HCT116 (cell line): ENCODE data around the gene IGIP. TPM values are rescaled to one million over a fixed set of nuclear protein-coding genes. Genes with fewer than 3 reads are reported as not detected.

Source experiments
- ATAC-seq: fragments of 200-7000 bp; cut with Tn5 transposase; 2 replicates; pipeline ENCODE4 v1.9.1; 2020; ENCODE audit warnings: mild to moderate bottlenecking, moderate library complexity
- BruUV-seq: library from RNA; stranded (reverse); fragments of 400-500 nt; replicated peaks from 2 replicates; lab custom pipeline; 2021; lab: Mats Ljungman, UMichigan
- CTCF ChIA-PET: fragments of 300-600 bp; sonication (Branson Sonifier 250); formaldehyde crosslinking; loops from one replicate; lab custom pipeline; 2021; ENCODE audit warnings: antibody characterized with exemption; lab: Charles Lee
- POLR2A ChIA-PET: fragments of 300-600, 350-600 bp; sonication (Branson Sonifier 250); formaldehyde crosslinking; loops from one replicate; lab custom pipeline; 2021; ENCODE audit warnings: antibody characterized with exemption; lab: Charles Lee
- RAD21 ChIA-PET, 2 experiments: fragments of 300-600 bp; sonication (Branson Sonifier 250); formaldehyde crosslinking; loops; one replicate each; lab custom pipeline; 2023; ENCODE audit warnings: low total read pairs in 2 of 2; ENCODE audit not compliant: uncharacterized antibody in 2 of 2, unreplicated experiment in 2 of 2, low non-redundant PET in 1 of 2; lab: Charles Lee
- DNase-seq: peaks from one replicate; pipeline ENCODE4 v3.0.0-alpha.2; 2010; ENCODE audit warnings: low read depth, low spot score
- H2AFZ ChIP-seq: fragments of 200-600 bp; shearing (Covaris generic), sonication (generic); 2 replicates; pipeline ENCODE4 v1.6.1; 2017; ENCODE audit warnings: low read depth, mixed run types, mixed read lengths, antibody characterized with exemption, low read length; ENCODE audit not compliant: poor library complexity, severe bottlenecking
- H3K27ac ChIP-seq: 2 replicates; pipeline ENCODE4 v1.5.1; 2012; ENCODE audit warnings: low read depth, low read length
- H3K27me3 ChIP-seq: fragments of 200-600 bp; sonication (generic); 2 replicates; pipeline ENCODE4 v1.6.1; 2016; ENCODE audit warnings: mixed run types, low read length, mixed read lengths; ENCODE audit not compliant: insufficient read depth
- H3K36me3 ChIP-seq, 2 experiments: fragments of 200-500 bp in 1 of 2; fragments of 200-600 bp in 1 of 2; sonication (Bioruptor generic) in 1 of 2; sonication (generic) in 1 of 2; 2 replicates each; pipeline versions ENCODE4 v1.5.1 to v1.6.1; 2014 to 2016; ENCODE audit warnings: low read length in 2 of 2, inconsistent platforms in 1 of 2, mixed read lengths in 1 of 2, mixed run types in 1 of 2; ENCODE audit not compliant: insufficient read depth in 2 of 2, control insufficient read depth in 1 of 2
- H3K4me1 ChIP-seq, 2 experiments: fragments of 200-600 bp in 1 of 2; sonication (generic) in 1 of 2; 2 replicates each; pipeline versions ENCODE4 v1.5.1 to v1.6.1; 2012 to 2017; ENCODE audit warnings: low read length in 2 of 2, inconsistent platforms in 1 of 2, mild to moderate bottlenecking in 1 of 2, mixed read lengths in 1 of 2, mixed run types in 1 of 2, moderate library complexity in 1 of 2; ENCODE audit not compliant: insufficient read depth in 2 of 2, control insufficient read depth in 1 of 2
- H3K4me2 ChIP-seq: fragments of 200-600 bp; sonication (generic); 2 replicates; pipeline ENCODE4 v1.6.1; 2017; ENCODE audit warnings: mixed run types, low read length, mixed read lengths
- H3K4me3 ChIP-seq, 2 experiments: fragments of 200-600 bp in 1 of 2; sonication (generic) in 1 of 2; replicated peaks in 1 of 2; 2 replicates each; pipeline ENCODE4 v1.5.1; 2011 to 2016; ENCODE audit warnings: low read length in 2 of 2, control low read depth in 1 of 2, low read depth in 1 of 2, mild to moderate bottlenecking in 1 of 2, mixed read lengths in 1 of 2, mixed run types in 1 of 2
- H3K79me2 ChIP-seq: fragments of 200-600 bp; sonication (generic); 2 replicates; pipeline ENCODE4 v1.6.1; 2017; ENCODE audit warnings: mild to moderate bottlenecking, mixed run types, low read length, moderate library complexity, mixed read lengths; ENCODE audit not compliant: insufficient read depth
- H3K9ac ChIP-seq: fragments of 200-600 bp; sonication (generic); 2 replicates; pipeline ENCODE4 v1.6.1; 2016; ENCODE audit warnings: low read length, mixed read lengths
- H3K9me2 ChIP-seq: fragments of 200-600 bp; sonication (generic), shearing (Covaris generic); 2 replicates; pipeline ENCODE4 v1.6.1; 2017; ENCODE audit warnings: mixed run types, mild to moderate bottlenecking, moderate library complexity; ENCODE audit not compliant: insufficient read depth
- H3K9me3 ChIP-seq, 2 experiments: fragments of 200-500 bp in 1 of 2; fragments of 200-600 bp in 1 of 2; sonication (Bioruptor generic) in 1 of 2; sonication (generic) in 1 of 2; 2 replicates each; pipeline ENCODE4 v1.6.1; 2014 to 2017; ENCODE audit warnings: low read length in 2 of 2, mixed read lengths in 2 of 2, inconsistent platforms in 1 of 2, low read depth in 1 of 2, mild to moderate bottlenecking in 1 of 2, mixed run types in 1 of 2, moderate library complexity in 1 of 2; ENCODE audit not compliant: control insufficient read depth in 1 of 2, insufficient read depth in 1 of 2
- H4K20me1 ChIP-seq: fragments of 200-600 bp; sonication (generic), shearing (Covaris generic); 2 replicates; pipeline ENCODE4 v1.6.1; 2017; ENCODE audit warnings: mixed run types, mild to moderate bottlenecking, moderate library complexity; ENCODE audit not compliant: insufficient read depth
- ATF3 ChIP-seq: IDR thresholded peaks from 2 replicates; pipeline ENCODE4 v1.6.1; 2012
- CTCF ChIP-seq, 3 experiments: fragments of 200-600 bp in 1 of 3; sonication (generic) in 1 of 3; IDR thresholded peaks in 2 of 3; conservative IDR thresholded peaks in 1 of 3; 2 replicates each; pipeline ENCODE4 v1.5.1; 2012 to 2017; ENCODE audit warnings: low read depth in 2 of 3, low read length in 2 of 3, antibody characterized with exemption in 1 of 3, borderline replicate concordance in 1 of 3, control low read depth in 1 of 3, mild to moderate bottlenecking in 1 of 3, mixed read lengths in 1 of 3, mixed run types in 1 of 3, moderate library complexity in 1 of 3; ENCODE audit not compliant: insufficient read depth in 1 of 3
- FOSL1 ChIP-seq: IDR thresholded peaks from 2 replicates; pipeline ENCODE4 v1.6.1; 2012; ENCODE audit warnings: low read depth
- YY1 ChIP-seq: IDR thresholded peaks from 2 replicates; pipeline ENCODE4 v1.6.1; 2011; ENCODE audit warnings: low read length, low read depth, moderate library complexity, mild to moderate bottlenecking; ENCODE audit not compliant: insufficient replicate concordance; ENCODE audit errors: extremely low read depth
- intact Hi-C: fragments of 100-400 bp; cut with micrococcal nuclease; formaldehyde crosslinking; loops from 2 replicates; pipeline ENCODE4 v1.10.0; 2022
- total RNA-seq: library from RNA; stranded (reverse); gene quantifications from one replicate; pipeline ENCODE4 v1.2.1, GENCODE V29; 2021; ENCODE audit not compliant: unreplicated experiment

Gene IGIP
- total RNA-seq, 1 experiment from 2014 or later: 5.2 TPM

DNA sequence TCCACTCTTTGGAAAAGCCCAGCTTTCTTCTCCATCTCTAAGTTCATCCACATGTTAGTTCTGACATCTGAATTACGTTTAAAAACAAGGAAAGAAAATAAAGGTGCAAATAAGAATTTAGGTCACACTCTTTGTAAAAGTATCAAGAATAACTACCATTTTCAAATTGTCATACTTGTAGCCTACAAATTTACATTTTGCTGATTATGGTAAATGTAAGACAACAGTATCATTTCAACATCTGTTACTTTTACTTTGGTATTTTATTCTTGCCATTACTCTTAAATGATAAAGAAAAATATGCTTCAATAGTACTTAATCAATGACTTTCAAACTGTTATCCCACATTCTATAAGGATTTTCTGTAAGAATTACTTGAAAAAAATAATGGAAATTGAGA is 21.6 kb upstream of the IGIP start:
- Histone ChIP-seq H3K9me3 (no peaks in the 10 kb centered on the region), H3K9me2 (no peaks in the 10 kb centered on the region), H3K36me3 (no peaks in the 10 kb centered on the region), H3K4me3 (no peak overlapping the region), H2AFZ (no peak overlapping the region), H3K4me1 (peaks cover 10 to 23% of the 10 kb centered on the region in 2 experiments), H3K4me2 (no peak overlapping the region), H3K9ac (no peak overlapping the region), H3K27ac (no peak overlapping the region), H3K27me3 (no peaks in the 10 kb centered on the region), H3K79me2 (peaks cover 11% of the 10 kb centered on the region), H4K20me1 (no peaks in the 10 kb centered on the region)
- CTCF ChIA-PET: no interaction called here
- POLR2A ChIA-PET: no interaction called here
- DNase-seq (no peak), ATAC-seq (no peak)
- RAD21 ChIA-PET: no interaction called here
- intact Hi-C loops: no loop called here
- no peak for TF ChIP-seq ATF3
- no TSS peak for BruUV-seq

- ChIA-PET RAD21 (no interaction called here), CTCF (interaction anchor here (1.0 to 1.1 kb wide), 2 partner anchors 31 to 246 kb away, joined by 3 read pairs; no protein-coding TSS in a partner anchor), POLR2A (no interaction called here)
- no peaks in the 10 kb centered on the region for H3K9me3 ChIP-seq
- no peaks in the 10 kb centered on the region for H3K9me2 ChIP-seq
- H3K27me3 ChIP-seq: no peaks in the 10 kb centered on the region
- peaks cover 31% of the 10 kb centered on the region for H3K79me2 ChIP-seq
- H3K36me3 ChIP-seq: no peaks in the 10 kb centered on the region
- peak overlapping the region; percentile 95; the same call in 1 of the 2 replicates for H3K4me2 ChIP-seq
- H3K4me3 ChIP-seq: no peak overlapping the region
- no peak overlapping the region for H3K27ac ChIP-seq
- BruUV-seq: no TSS peak
- no peaks in the 10 kb centered on the region for H4K20me1 ChIP-seq
- ATAC-seq: no peak
- DNase-seq: no peak
- TF ChIP-seq YY1 (no peak), CTCF (IDR thresholded peaks at IDR 0.05 in 2 of 3, conservative IDR thresholded peaks at IDR 0.05 in 1 of 3; ENCODE audit: borderline replicate concordance in 1 of 3, insufficient read depth in 1 of 3, low read depth in 2 of 3, low read length in 2 of 3) (0 out of 6 replicates have a peak, but pooled peaks of 1 of the 3 experiments have one; percentile 10), FOSL1 (no peak)
- intact Hi-C loops: loop anchor here (2.0 kb wide), 1 partner anchor 15 kb away; no protein-coding TSS in a partner anchor
- H2AFZ ChIP-seq: no peak overlapping the region
- peaks cover 10 to 28% of the 10 kb centered on the region in 2 experiments for H3K4me1 ChIP-seq
- peak overlapping the region; percentile 83; the same call in 1 of the 2 replicates for H3K9ac ChIP-seq
Observed at GRCh38 chr5:140106101-140106500, 19.6 kb upstream of the IGIP start.
